DND-41 (cell line): ENCODE data around the gene ENOPH1.

Experiments used
- CTCF ChIP-seq: IDR thresholded peaks from 2 replicates; pipeline ENCODE4 v1.5.1; 2012; ENCODE audit warnings: borderline replicate concordance, low read length, moderate library complexity, mild to moderate bottlenecking; ENCODE audit not compliant: poor library complexity, severe bottlenecking; ENCODE audit errors: extremely low read depth
- EZH2 ChIP-seq: IDR thresholded peaks from 3 replicates; pipeline ENCODE4 v1.6.1; 2012; ENCODE audit warnings: borderline replicate concordance, low read depth, mild to moderate bottlenecking, moderate library complexity, low read length, inconsistent platforms; ENCODE audit not compliant: severe bottlenecking

- TF ChIP-seq CTCF (no peak), EZH2 (no peak)
Observed at GRCh38 chr4:82473621-82474164, 43.3 kb downstream of the ENOPH1 start.
